Renal cortical epithelial cell (primary cell): ENCODE results near the gene FAM221B. TPM values are rescaled to one million over a fixed set of nuclear protein-coding genes. Genes with fewer than 3 reads are reported as not detected.

Experiments used
- DNase-seq: peaks from one replicate; pipeline ENCODE4 v3.0.0-alpha.2; 2011; ENCODE audit warnings: low read depth
- total RNA-seq: library from RNA; depleted of rRNA; stranded (reverse); fragments of >200 nt; gene quantifications from 2 replicates; pipeline ENCODE4 v1.2.3, GENCODE V29; 2014

Gene FAM221B
- total RNA-seq, 1 donor from 2014 or later: not detected

- DNase-seq: peak; percentile 28
Measured at GRCh38 chr9:35847792-35848572, 19.4 kb upstream of the FAM221B start.

- DNase-seq: no peak
Measured at GRCh38 chr9:35845824-35846771, 17.6 kb upstream of the FAM221B start.

- peak; percentile 71 for DNase-seq
Measured at GRCh38 chr9:35844628-35845270, 16.2 kb upstream of the FAM221B start.

GRCh38 chr9:35842795-35843194 lies 14.3 kb upstream of the FAM221B start:
- no peak for DNase-seq

- no peak for DNase-seq
Measured at GRCh38 chr9:35842020-35842745, 13.7 kb upstream of the FAM221B start.

- no peak for DNase-seq
Measured at GRCh38 chr9:35841645-35841900, 13.0 kb upstream of the FAM221B start.

GRCh38 chr9:35840881-35841644 lies 12.5 kb upstream of the FAM221B start:
- DNase-seq: no peak

GRCh38 chr9:35839926-35840325 lies 11.4 kb upstream of the FAM221B start:
- DNase-seq: no peak

GRCh38 chr9:35836595-35836994 lies 8.1 kb upstream of the FAM221B start:
- DNase-seq: no peak

GRCh38 chr9:35835766-35836165 lies 7.2 kb upstream of the FAM221B start:
- DNase-seq: no peak

GRCh38 chr9:35835216-35835632 lies 6.7 kb upstream of the FAM221B start:
- DNase-seq: no peak

- no peak for DNase-seq
Measured at GRCh38 chr9:35834260-35835215, 6.0 kb upstream of the FAM221B start.

GRCh38 chr9:35832814-35833213 lies 4.3 kb upstream of the FAM221B start:
- no peak for DNase-seq

GRCh38 chr9:35831040-35831439 lies 2.5 kb upstream of the FAM221B start:
- no peak for DNase-seq

- DNase-seq: no peak
Measured at GRCh38 chr9:35829764-35830096, 1.2 kb upstream of the FAM221B start.

GRCh38 chr9:35829084-35829763 lies 692 bp upstream of the FAM221B start, which contains the start of gene TMEM8B:
Gene TMEM8B (plus strand): TSS chr9:35829228. CDS start chr9:35829448, 220 bp downstream.
- DNase-seq: peak; percentile 81

- DNase-seq: peak; percentile 30
Measured at GRCh38 chr9:35827486-35827885, 1.0 kb downstream of the FAM221B start.

GRCh38 chr9:35826071-35826701 lies 2.3 kb downstream of the FAM221B start:
- DNase-seq: peak; percentile 67

GRCh38 chr9:35822926-35823325 lies 5.6 kb downstream of the FAM221B start:
- no peak for DNase-seq
